ENCODE data around the gene TMED6. TPM values are rescaled to one million over a fixed set of nuclear protein-coding genes. Genes with fewer than 3 reads are reported as not detected.

Gene TMED6
- total and polyA plus RNA-seq, 2 experiments from 2014 or later = 0.29 TPM; not detected in 1

DNA sequence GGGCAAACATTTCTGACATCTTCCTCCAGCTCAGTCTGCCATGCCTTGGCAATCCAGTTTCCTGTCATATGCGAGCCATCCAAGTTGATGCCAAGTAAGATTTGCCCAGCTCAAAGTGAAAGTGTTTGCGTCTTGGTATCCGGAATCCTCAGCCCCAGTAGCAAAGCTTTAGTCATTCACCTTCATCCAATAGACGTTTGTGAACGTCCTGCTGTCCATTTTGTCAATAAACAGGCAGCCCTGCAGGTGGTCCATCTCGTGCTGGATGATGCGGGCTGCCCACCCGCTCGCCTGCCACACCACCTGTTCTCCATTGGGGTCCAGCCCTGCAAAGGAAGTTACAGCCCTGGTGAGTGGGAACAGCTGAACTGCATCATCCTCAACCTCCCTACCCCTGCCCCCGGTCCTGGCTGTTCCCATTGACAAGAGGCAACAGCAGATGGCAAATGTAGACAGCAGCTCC is 22.7 kb downstream of the TMED6 start:
- TF ChIP-seq, protein P1, sequence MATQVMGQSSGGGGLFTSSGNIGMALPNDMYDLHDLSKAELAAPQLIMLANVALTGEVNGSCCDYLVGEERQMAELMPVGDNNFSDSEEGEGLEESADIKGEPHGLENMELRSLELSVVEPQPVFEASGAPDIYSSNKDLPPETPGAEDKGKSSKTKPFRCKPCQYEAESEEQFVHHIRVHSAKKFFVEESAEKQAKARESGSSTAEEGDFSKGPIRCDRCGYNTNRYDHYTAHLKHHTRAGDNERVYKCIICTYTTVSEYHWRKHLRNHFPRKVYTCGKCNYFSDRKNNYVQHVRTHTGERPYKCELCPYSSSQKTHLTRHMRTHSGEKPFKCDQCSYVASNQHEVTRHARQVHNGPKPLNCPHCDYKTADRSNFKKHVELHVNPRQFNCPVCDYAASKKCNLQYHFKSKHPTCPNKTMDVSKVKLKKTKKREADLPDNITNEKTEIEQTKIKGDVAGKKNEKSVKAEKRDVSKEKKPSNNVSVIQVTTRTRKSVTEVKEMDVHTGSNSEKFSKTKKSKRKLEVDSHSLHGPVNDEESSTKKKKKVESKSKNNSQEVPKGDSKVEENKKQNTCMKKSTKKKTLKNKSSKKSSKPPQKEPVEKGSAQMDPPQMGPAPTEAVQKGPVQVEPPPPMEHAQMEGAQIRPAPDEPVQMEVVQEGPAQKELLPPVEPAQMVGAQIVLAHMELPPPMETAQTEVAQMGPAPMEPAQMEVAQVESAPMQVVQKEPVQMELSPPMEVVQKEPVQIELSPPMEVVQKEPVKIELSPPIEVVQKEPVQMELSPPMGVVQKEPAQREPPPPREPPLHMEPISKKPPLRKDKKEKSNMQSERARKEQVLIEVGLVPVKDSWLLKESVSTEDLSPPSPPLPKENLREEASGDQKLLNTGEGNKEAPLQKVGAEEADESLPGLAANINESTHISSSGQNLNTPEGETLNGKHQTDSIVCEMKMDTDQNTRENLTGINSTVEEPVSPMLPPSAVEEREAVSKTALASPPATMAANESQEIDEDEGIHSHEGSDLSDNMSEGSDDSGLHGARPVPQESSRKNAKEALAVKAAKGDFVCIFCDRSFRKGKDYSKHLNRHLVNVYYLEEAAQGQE (IDR thresholded peaks at IDR 0.05; ENCODE audit: unreplicated experiment) = no peak
- TF ChIP-seq, protein P2, sequence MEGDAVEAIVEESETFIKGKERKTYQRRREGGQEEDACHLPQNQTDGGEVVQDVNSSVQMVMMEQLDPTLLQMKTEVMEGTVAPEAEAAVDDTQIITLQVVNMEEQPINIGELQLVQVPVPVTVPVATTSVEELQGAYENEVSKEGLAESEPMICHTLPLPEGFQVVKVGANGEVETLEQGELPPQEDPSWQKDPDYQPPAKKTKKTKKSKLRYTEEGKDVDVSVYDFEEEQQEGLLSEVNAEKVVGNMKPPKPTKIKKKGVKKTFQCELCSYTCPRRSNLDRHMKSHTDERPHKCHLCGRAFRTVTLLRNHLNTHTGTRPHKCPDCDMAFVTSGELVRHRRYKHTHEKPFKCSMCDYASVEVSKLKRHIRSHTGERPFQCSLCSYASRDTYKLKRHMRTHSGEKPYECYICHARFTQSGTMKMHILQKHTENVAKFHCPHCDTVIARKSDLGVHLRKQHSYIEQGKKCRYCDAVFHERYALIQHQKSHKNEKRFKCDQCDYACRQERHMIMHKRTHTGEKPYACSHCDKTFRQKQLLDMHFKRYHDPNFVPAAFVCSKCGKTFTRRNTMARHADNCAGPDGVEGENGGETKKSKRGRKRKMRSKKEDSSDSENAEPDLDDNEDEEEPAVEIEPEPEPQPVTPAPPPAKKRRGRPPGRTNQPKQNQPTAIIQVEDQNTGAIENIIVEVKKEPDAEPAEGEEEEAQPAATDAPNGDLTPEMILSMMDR (conservative IDR thresholded peaks at IDR 0.05; ENCODE audit: low read depth in 2 of 2) = no peak
- TF ChIP-seq EZH2 (IDR thresholded peaks at IDR 0.05; ENCODE audit: low read depth, unreplicated experiment) = no peak
- no peak for TF ChIP-seq NANOG (IDR thresholded peaks at IDR 0.05; ENCODE audit: borderline replicate concordance)
- TF ChIP-seq POLR2AphosphoS5 (IDR thresholded peaks at IDR 0.05; ENCODE audit: low read depth) = no peak; the same call in none of the 2 replicates
- no peak for TF ChIP-seq ZNF331 (CRISPR knock-in tag; IDR thresholded peaks at IDR 0.05; ENCODE audit: low read depth)
- 0 out of 3 replicates have a peak, but pooled peaks cover 4% of the 10 kb centered on the region for H3K9me3 Mint-ChIP-seq
- Histone ChIP-seq H3K36me3 (ENCODE audit: insufficient read depth) (peaks cover 15% of the 10 kb centered on the region), H3K27me3 (ENCODE audit: insufficient read depth) (no peaks in the 10 kb centered on the region), H3K4me1 (ENCODE audit: insufficient read depth) (peaks cover 21% of the 10 kb centered on the region), H3K79me2 (replicated peaks; ENCODE audit: insufficient read depth) (peaks cover 72% of the 10 kb centered on the region), H3F3A (replicated peaks; ENCODE audit: low read depth) (peaks cover 44% of the 10 kb centered on the region), H3K27ac (ENCODE audit: low read depth) (no peak overlapping the region), H3K9me2 (ENCODE audit: insufficient read depth) (no peaks in the 10 kb centered on the region), H2AFZ (no peak overlapping the region), H3K4me3 (peak overlapping the region; percentile 90), H4K20me1 (replicated peaks; ENCODE audit: insufficient read depth) (peaks cover 51% of the 10 kb centered on the region), H3K4me2 (peak overlapping the region; percentile 95)
- DNase-seq (ENCODE audit: low spot score) = no peak
- peaks cover 20% of the 10 kb centered on the region for H3K27me3 Mint-ChIP-seq (ENCODE audit: insufficient read depth, low read depth, poor library complexity)
- no peak for ATAC-seq
- H3K27ac Mint-ChIP-seq = peak overlapping the region; percentile 90
- H3K36me3 Mint-ChIP-seq (ENCODE audit: low read depth) = peaks cover 81% of the 10 kb centered on the region
- H3K4me1 Mint-ChIP-seq = peaks cover 18% of the 10 kb centered on the region
- peak overlapping the region; percentile 90 for H3K4me3 Mint-ChIP-seq

DNA sequence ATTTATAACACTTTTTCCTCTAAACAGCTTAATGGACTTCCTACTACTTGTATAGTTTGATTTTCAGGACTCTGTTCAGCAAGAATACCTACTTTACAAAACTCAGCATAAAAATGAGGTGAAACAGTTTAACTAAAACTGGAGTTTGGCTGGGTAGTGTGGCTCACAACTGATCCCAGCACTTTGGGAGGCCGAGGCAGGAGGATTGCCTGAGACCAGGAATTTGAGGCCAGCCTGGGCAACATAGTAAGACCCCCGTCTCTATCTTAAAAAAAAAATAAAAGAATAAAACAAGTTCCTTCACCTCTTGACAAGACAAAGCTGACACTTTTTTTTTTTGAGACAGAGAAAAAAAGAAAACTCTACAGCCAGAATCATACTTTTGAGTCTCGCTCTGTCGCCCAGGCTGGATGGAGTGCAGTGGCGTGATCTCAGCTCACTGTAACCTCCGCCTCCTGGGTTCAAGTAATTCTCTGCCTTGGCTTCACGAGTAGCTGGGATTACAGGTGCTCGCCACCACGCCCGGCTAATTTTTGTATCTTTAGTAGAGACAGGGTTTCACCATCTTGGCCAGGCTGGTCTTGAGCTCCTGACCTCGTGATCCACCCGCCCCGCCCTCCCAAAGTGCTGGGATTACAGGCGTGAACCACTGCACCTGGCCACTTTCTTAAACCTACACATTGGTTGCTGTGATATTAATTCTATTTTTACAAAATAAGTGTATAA is 23.8 kb downstream of the TMED6 start:
- Mint-ChIP-seq H3K9me3 (0 out of 3 replicates have a peak, but pooled peaks cover 4% of the 10 kb centered on the region), H3K4me1 (peaks cover 18% of the 10 kb centered on the region), H3K27me3 (ENCODE audit: insufficient read depth, low read depth, poor library complexity) (peaks cover 21% of the 10 kb centered on the region), H3K27ac (no peak overlapping the region), H3K36me3 (ENCODE audit: low read depth) (peaks cover 83% of the 10 kb centered on the region), H3K4me3 (peak overlapping the region; percentile 90)
- Histone ChIP-seq H3K27me3 (ENCODE audit: insufficient read depth) (no peaks in the 10 kb centered on the region), H2AFZ (no peak overlapping the region), H3K4me1 (ENCODE audit: insufficient read depth) (peaks cover 21% of the 10 kb centered on the region), H3K27ac (ENCODE audit: low read depth) (no peak overlapping the region), H4K20me1 (replicated peaks; ENCODE audit: insufficient read depth) (peaks cover 46% of the 10 kb centered on the region), H3K79me2 (replicated peaks; ENCODE audit: insufficient read depth) (peaks cover 63% of the 10 kb centered on the region), H3F3A (replicated peaks; ENCODE audit: low read depth) (peaks cover 38% of the 10 kb centered on the region), H3K9me2 (ENCODE audit: insufficient read depth) (no peaks in the 10 kb centered on the region), H3K36me3 (ENCODE audit: insufficient read depth) (peaks cover 11% of the 10 kb centered on the region), H3K4me3 (peak overlapping the region; percentile 90), H3K4me2 (peak overlapping the region; percentile 95; the same call in 1 of the 2 replicates)
- DNase-seq (ENCODE audit: low spot score) (no peak), ATAC-seq (no peak)
- no peak for TF ChIP-seq ZNF331 (CRISPR knock-in tag; IDR thresholded peaks at IDR 0.05; ENCODE audit: low read depth)
- TF ChIP-seq, protein P1 (IDR thresholded peaks at IDR 0.05; ENCODE audit: unreplicated experiment) = no peak
- no peak for TF ChIP-seq CREB1 (CRISPR knock-in tag; IDR thresholded peaks at IDR 0.05; ENCODE audit: low read depth)
- TF ChIP-seq STAT1 (IDR thresholded peaks at IDR 0.05; ENCODE audit: unreplicated experiment) = no peak
- no peak for TF ChIP-seq JUNB (IDR thresholded peaks at IDR 0.05; ENCODE audit: unreplicated experiment)
- TF ChIP-seq, protein P3, sequence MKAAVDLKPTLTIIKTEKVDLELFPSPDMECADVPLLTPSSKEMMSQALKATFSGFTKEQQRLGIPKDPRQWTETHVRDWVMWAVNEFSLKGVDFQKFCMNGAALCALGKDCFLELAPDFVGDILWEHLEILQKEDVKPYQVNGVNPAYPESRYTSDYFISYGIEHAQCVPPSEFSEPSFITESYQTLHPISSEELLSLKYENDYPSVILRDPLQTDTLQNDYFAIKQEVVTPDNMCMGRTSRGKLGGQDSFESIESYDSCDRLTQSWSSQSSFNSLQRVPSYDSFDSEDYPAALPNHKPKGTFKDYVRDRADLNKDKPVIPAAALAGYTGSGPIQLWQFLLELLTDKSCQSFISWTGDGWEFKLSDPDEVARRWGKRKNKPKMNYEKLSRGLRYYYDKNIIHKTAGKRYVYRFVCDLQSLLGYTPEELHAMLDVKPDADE (IDR thresholded peaks at IDR 0.05) = no peak

Data from GM23338 (cell line).